Fibroblast of pulmonary artery (primary cell): ENCODE data around the gene MGMT.

ENCODE experiments used
- DNase-seq: peaks from one replicate; pipeline ENCODE4 v3.0.0-alpha.2; 2010; ENCODE audit warnings: low read depth
- H3K4me3 ChIP-seq: replicated peaks from 2 replicates; pipeline ENCODE4 v1.5.1; 2011; ENCODE audit warnings: low read depth, mild to moderate bottlenecking, control low read depth, low read length, moderate library complexity
- TF ChIP-seq, protein P1 (sequence below): IDR thresholded peaks from 2 replicates; pipeline ENCODE4 v1.5.1; 2011; ENCODE audit warnings: mild to moderate bottlenecking, control low read depth, low read length, inconsistent platforms; ENCODE audit errors: missing control alignments

MGMT gene

DNA sequence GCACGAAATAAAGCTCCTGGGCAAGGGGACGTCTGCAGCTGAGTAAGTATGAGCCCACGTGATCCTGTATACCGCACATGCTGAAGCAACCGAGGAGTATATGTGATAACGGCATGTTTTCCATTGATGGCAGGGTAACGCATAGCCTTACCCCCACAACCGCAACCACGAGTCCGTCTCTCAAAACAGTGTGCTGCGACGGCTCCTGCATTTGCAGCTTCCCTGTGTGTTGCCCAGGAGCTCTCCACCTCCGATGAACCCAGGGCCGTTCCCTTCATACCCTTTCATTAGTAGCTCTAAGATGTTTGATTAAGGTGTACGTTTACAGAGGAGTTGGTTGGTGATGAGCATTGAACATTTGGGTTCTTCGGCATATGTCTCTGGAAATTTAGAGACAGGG is 69.3 kb downstream of the MGMT start:
- no peak overlapping the region for H3K4me3 ChIP-seq
- TF ChIP-seq, protein P1, sequence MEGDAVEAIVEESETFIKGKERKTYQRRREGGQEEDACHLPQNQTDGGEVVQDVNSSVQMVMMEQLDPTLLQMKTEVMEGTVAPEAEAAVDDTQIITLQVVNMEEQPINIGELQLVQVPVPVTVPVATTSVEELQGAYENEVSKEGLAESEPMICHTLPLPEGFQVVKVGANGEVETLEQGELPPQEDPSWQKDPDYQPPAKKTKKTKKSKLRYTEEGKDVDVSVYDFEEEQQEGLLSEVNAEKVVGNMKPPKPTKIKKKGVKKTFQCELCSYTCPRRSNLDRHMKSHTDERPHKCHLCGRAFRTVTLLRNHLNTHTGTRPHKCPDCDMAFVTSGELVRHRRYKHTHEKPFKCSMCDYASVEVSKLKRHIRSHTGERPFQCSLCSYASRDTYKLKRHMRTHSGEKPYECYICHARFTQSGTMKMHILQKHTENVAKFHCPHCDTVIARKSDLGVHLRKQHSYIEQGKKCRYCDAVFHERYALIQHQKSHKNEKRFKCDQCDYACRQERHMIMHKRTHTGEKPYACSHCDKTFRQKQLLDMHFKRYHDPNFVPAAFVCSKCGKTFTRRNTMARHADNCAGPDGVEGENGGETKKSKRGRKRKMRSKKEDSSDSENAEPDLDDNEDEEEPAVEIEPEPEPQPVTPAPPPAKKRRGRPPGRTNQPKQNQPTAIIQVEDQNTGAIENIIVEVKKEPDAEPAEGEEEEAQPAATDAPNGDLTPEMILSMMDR: no peak
- no peak for DNase-seq

DNA sequence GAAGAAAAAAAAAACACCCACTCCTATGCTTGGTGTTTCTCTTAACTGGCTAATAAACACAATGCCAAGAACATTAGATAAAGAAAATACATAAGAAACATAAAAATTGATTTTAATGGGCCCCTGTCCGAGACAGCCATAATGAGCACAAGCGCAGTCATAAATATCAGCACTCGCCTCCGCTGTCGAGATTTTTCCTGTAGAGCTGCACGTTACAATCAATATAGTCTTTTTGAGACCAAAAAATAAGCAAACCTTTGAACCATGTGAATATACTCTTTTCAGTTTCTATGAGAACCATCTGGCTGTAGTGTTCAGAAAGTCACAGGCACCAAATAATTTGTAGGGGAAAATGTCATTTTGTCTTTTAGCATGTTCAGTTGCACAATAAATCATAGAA is 70.1 kb downstream of the MGMT start:
- no peak for DNase-seq
- TF ChIP-seq, protein P1: no peak
- H3K4me3 ChIP-seq: no peak overlapping the region

GRCh38 chr10:129538236-129538635 is 71.2 kb downstream of the MGMT start:
- DNase-seq: no peak
- no peak overlapping the region for H3K4me3 ChIP-seq
- TF ChIP-seq, protein P1: no peak

DNA sequence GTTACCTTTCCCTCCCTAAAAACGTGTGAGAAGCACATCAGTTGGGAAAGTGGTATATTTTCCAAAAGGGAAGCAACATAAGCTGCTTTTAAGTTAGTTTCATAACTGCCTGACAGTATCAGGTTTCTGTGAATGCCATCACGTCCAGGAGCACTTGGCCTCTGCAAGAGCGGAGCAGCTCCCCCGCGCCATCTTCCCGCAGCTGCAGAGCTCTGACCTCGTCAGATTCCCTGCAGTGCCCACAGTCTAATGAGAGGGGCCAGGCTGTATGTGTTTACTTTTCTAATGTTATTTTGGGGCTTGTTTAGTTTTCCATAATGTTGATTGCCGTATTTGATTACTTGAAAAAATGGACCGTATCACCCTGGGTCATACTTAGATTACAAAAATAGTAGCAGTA is 74.2 kb downstream of the MGMT start:
- TF ChIP-seq, protein P1: no peak
- peak; percentile 30 for DNase-seq
- H3K4me3 ChIP-seq: no peak overlapping the region

GRCh38 chr10:129541748-129542487 is 74.9 kb downstream of the MGMT start:
- no peak overlapping the region for H3K4me3 ChIP-seq
- TF ChIP-seq, protein P1: no peak
- no peak for DNase-seq

DNA sequence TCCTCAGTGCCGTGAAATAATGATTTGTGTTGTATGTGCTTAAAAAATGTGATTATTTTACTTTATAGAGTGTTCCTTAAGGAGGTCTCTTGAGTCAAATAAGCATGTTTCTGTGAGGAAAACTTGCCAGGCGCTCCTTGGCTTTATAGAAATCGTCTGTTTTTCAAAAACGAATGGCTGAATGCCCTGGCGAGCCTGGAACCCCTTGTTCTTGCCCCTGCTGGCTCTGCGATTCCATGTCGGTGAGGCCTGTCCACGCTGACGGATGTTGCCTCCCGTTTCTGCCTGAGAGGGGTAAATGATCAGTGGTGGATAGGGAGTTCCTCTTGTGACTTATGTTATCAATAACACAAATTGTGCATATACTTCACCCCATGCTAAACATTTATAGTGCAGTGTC is 75.5 kb downstream of the MGMT start:
- TF ChIP-seq, protein P1: no peak
- H3K4me3 ChIP-seq: no peak overlapping the region
- DNase-seq: no peak
